A549 (cell line): ENCODE data around the gene SLC9B1. TPM values are rescaled to one million over a fixed set of nuclear protein-coding genes. Genes with fewer than 3 reads are reported as not detected.
"Not testable (repeated sequence)": the region's sequence is repeated elsewhere in the genome, so short reads cannot be mapped to it uniquely, and the experiment has no call there.

Experiments
- ATAC-seq, 2 experiments: fragments of 200-7000 bp in 1 of 2; fragments of >200 bp in 1 of 2; cut with Nextera tagmentation in 1 of 2; cut with Tn5 transposase in 1 of 2; 3 replicates each; pipeline versions ENCODE4 v1.8.0 to v1.9.1; 2018 to 2020; ENCODE audit warnings: mild to moderate bottlenecking in 1 of 2, moderate library complexity in 1 of 2
- CTCF ChIA-PET: fragments of 300-600 bp; sonication (Branson Sonifier 250); formaldehyde crosslinking; extraction: SDS; loops from one replicate; lab custom pipeline; 2021; ENCODE audit warnings: antibody characterized with exemption, inconsistent platforms; lab: Yijun Ruan, JAX
- POLR2A ChIA-PET: fragments of 350-600 bp; formaldehyde crosslinking; extraction: SDS; loops from one replicate; lab custom pipeline; 2021; ENCODE audit warnings: antibody characterized with exemption, inconsistent platforms; lab: Yijun Ruan, JAX
- DNase-seq, 2 experiments: peaks; one replicate each; pipeline versions ENCODE4 v3.0.0 to v3.0.0-alpha.2; 2011 to 2016; ENCODE audit warnings: low read depth in 1 of 2, low spot score in 1 of 2
- FAIRE-seq: peaks from 2 replicates; lab custom pipeline; 2011; peaks lifted over from hg19 to GRCh38; lab: Jason Lieb, UNC
- H3K27ac ChIP-seq, 2 experiments: fragments of >200 bp; sonication (Bioruptor Twin); formaldehyde crosslinking; 3 replicates each; pipeline ENCODE4 v1.5.1; 2016 to 2017
- H3K4me1 ChIP-seq: fragments of >200 bp; sonication (Bioruptor Twin); formaldehyde crosslinking; 3 replicates; pipeline ENCODE4 v1.6.1; 2016
- H3K4me2 ChIP-seq: fragments of >200 bp; sonication (Bioruptor Twin); formaldehyde crosslinking; 3 replicates; pipeline ENCODE4 v1.6.1; 2016
- H3K4me3 ChIP-seq: fragments of >200 bp; sonication (Bioruptor Twin); formaldehyde crosslinking; 3 replicates; pipeline ENCODE4 v1.5.1; 2016
- H3K9me3 ChIP-seq: fragments of >200 bp; sonication (Bioruptor Twin); formaldehyde crosslinking; 3 replicates; pipeline ENCODE4 v1.6.1; 2016
- CEBPB ChIP-seq, 2 experiments: fragments of >200 bp in 1 of 2; sonication (Bioruptor Twin) in 1 of 2; formaldehyde crosslinking in 1 of 2; IDR thresholded peaks; 2 replicates each; pipeline ENCODE4 v1.6.1; 2012 to 2016
- CHD2 ChIP-seq: fragments of 150-350 bp; IDR thresholded peaks from 2 replicates; pipeline ENCODE4 v1.6.1; 2014; ENCODE audit warnings: low read length; ENCODE audit not compliant: partially characterized antibody
- CTCF ChIP-seq: fragments of >200 bp; sonication (Bioruptor Twin); formaldehyde crosslinking; IDR thresholded peaks from 3 replicates; pipeline ENCODE4 v1.5.1; 2016
- EHF ChIP-seq: fragments of 250-450 bp; sonication (Bioruptor Pico); IDR thresholded peaks from 2 replicates; pipeline ENCODE4 v1.5.0; 2020; ENCODE audit warnings: mild to moderate bottlenecking
- KDM5A ChIP-seq: fragments of 200-600 bp; sonication (generic); IDR thresholded peaks from 2 replicates; pipeline ENCODE4 v1.6.1; 2016; ENCODE audit warnings: antibody characterized with exemption, mild to moderate bottlenecking
- MYC ChIP-seq: IDR thresholded peaks from 2 replicates; pipeline ENCODE4 v1.6.1; 2012; ENCODE audit warnings: mild to moderate bottlenecking, inconsistent platforms, low read length, improper control_type of control experiment, borderline replicate concordance
- RAD21 ChIP-seq, 2 experiments: fragments of >200 bp in 1 of 2; sonication (Bioruptor Twin) in 1 of 2; formaldehyde crosslinking in 1 of 2; IDR thresholded peaks in 1 of 2; conservative IDR thresholded peaks in 1 of 2; 2 replicates in 1 of 2; 3 replicates in 1 of 2; pipeline ENCODE4 v1.6.1; 2012 to 2018; ENCODE audit warnings: inconsistent platforms in 1 of 2
- RCOR1 ChIP-seq: fragments of 150-350 bp; IDR thresholded peaks from 2 replicates; pipeline ENCODE4 v1.6.1; 2014; ENCODE audit warnings: antibody characterized with exemption, low read length, low read depth
- RNF2 ChIP-seq: fragments of 200-600 bp; sonication (generic); IDR thresholded peaks from 2 replicates; pipeline ENCODE4 v1.6.1; 2016; ENCODE audit warnings: low read depth, mild to moderate bottlenecking, antibody characterized with exemption, moderate library complexity, borderline replicate concordance
- SREBF2 ChIP-seq: fragments of 450-650 bp; IDR thresholded peaks from 2 replicates; pipeline ENCODE4 v1.6.1; 2014; ENCODE audit warnings: mild to moderate bottlenecking, moderate library complexity
- ZSCAN20 ChIP-seq: fragments of 250-450 bp; sonication (Bioruptor Pico); IDR thresholded peaks from 2 replicates; pipeline ENCODE4 v1.8.0; 2022; ENCODE audit warnings: mild to moderate bottlenecking, moderate library complexity
- WGBS: methylation state at CpG from one replicate; pipeline ENCODE4 v1.1.6; 2017; ENCODE audit errors: missing lambda C conversion rate; 5-methylcytosine and 5-hydroxymethylcytosine counted together
- polyA plus RNA-seq, 4 experiments: library from polyadenylated mRNA; depleted of rRNA in 3 of 4; stranded (reverse); fragments of >200 nt; fragmentation: RNase III in 1 of 4; extraction: RNeasy Plus Mini Kit Qiagen cat#74134 plus additional on column Dnase treatment in 1 of 4; gene quantifications; 2 replicates in 3 of 4; 3 replicates in 1 of 4; pipeline ENCODE4 v1.2.3, GENCODE V29; 2011 to 2017
- TF ChIP-seq, protein P1 (sequence below): fragments of 200-600 bp; sonication (generic); IDR thresholded peaks from 2 replicates; pipeline ENCODE4 v1.6.1; 2016; ENCODE audit warnings: antibody characterized with exemption, mild to moderate bottlenecking, moderate library complexity
- TF ChIP-seq, protein P2 (sequence below): fragments of 250-450 bp; sonication (Bioruptor Pico); IDR thresholded peaks from 2 replicates; pipeline ENCODE4 v1.5.0; 2021; ENCODE audit warnings: mild to moderate bottlenecking, moderate library complexity, borderline replicate concordance

Gene SLC9B1
- polyA plus RNA-seq, 2 of the 4 experiments (the other 2 are of a cell fraction) = 0.09 to 0.39 TPM

DNA sequence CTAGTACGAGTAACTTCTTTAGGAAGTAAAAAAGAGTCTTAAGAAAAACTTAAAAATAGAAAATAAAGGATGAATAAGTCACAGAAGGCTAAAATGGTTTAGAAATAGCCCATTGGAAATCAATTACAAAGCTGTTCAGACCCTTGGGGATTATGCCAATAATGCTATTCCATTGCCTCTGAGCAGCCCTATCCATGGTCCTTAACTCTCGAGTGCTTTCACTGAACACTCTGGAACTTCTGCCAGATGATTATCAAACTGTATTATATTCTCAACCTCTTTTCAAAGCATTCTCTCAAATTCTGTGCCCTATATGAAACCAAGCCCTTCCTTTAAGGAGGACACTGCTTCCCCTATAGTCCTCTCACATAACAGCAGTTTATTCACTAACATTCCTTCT, 17.0 kb downstream of the SLC9B1 start:
- POLR2A ChIA-PET = no interaction called here
- FAIRE-seq (no peak), DNase-seq (no peak), ATAC-seq (no peak)
- Histone ChIP-seq H3K4me3 (no peak overlapping the region), H3K4me1 (no peaks in the 10 kb centered on the region), H3K9me3 (no peaks in the 10 kb centered on the region), H3K27ac (no peak overlapping the region), H3K4me2 (no peak overlapping the region)
- TF ChIP-seq, protein P1, sequence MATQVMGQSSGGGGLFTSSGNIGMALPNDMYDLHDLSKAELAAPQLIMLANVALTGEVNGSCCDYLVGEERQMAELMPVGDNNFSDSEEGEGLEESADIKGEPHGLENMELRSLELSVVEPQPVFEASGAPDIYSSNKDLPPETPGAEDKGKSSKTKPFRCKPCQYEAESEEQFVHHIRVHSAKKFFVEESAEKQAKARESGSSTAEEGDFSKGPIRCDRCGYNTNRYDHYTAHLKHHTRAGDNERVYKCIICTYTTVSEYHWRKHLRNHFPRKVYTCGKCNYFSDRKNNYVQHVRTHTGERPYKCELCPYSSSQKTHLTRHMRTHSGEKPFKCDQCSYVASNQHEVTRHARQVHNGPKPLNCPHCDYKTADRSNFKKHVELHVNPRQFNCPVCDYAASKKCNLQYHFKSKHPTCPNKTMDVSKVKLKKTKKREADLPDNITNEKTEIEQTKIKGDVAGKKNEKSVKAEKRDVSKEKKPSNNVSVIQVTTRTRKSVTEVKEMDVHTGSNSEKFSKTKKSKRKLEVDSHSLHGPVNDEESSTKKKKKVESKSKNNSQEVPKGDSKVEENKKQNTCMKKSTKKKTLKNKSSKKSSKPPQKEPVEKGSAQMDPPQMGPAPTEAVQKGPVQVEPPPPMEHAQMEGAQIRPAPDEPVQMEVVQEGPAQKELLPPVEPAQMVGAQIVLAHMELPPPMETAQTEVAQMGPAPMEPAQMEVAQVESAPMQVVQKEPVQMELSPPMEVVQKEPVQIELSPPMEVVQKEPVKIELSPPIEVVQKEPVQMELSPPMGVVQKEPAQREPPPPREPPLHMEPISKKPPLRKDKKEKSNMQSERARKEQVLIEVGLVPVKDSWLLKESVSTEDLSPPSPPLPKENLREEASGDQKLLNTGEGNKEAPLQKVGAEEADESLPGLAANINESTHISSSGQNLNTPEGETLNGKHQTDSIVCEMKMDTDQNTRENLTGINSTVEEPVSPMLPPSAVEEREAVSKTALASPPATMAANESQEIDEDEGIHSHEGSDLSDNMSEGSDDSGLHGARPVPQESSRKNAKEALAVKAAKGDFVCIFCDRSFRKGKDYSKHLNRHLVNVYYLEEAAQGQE = peak; percentile 68; the same call in 1 of the 2 replicates
- TF ChIP-seq SREBF2 = no peak
- 27% methylated on average over 2 of the region's 2 CpGs for WGBS
- CTCF ChIA-PET = interaction anchor here (1.0 to 1.7 kb wide), 2 partner anchors 382 to 553 kb away, joined by 3 to 5 read pairs; no protein-coding TSS in a partner anchor

DNA sequence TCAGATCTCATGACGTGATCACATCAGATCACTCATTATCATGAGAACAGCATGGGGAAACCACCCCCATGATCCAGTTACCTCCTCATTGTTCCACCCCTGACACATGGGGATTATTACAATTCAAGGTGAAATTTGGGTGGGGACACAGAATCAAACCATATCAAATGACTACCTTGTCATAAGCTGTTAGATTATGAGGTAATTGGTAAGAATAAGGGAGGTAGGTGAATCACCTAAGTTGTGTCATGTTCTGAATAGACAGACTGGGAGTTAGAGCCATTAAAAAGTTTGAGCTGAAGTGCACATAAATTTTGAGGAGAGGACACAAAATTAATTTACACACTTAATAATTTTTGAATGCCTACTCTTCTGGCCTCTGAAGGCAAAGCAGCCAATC, 24.7 kb downstream of the SLC9B1 start:
- ChIA-PET POLR2A (no interaction called here), CTCF (no interaction called here)
- WGBS = 83% methylated on average over 1 of the region's 1 CpG
- Histone ChIP-seq H3K9me3 (no peaks in the 10 kb centered on the region), H3K4me3 (no peak overlapping the region), H3K27ac (no peak overlapping the region), H3K4me1 (no peaks in the 10 kb centered on the region), H3K4me2 (no peak overlapping the region)
- no peak for ATAC-seq
- DNase-seq = no peak
- no peak for FAIRE-seq
- TF ChIP-seq RAD21 (conservative IDR thresholded peaks at IDR 0.05 in 1 of 2, IDR thresholded peaks at IDR 0.05 in 1 of 2) (no peak), MYC (no peak), RNF2 (no peak), CHD2 (no peak), EHF (CRISPR knock-in tag) (no peak), CTCF (no peak), SREBF2 (no peak), ZSCAN20 (CRISPR knock-in tag) (no peak), CEBPB (IDR thresholded peaks at IDR 0.05) (no peak), RCOR1 (no peak), KDM5A (no peak)
- TF ChIP-seq, protein P2, sequence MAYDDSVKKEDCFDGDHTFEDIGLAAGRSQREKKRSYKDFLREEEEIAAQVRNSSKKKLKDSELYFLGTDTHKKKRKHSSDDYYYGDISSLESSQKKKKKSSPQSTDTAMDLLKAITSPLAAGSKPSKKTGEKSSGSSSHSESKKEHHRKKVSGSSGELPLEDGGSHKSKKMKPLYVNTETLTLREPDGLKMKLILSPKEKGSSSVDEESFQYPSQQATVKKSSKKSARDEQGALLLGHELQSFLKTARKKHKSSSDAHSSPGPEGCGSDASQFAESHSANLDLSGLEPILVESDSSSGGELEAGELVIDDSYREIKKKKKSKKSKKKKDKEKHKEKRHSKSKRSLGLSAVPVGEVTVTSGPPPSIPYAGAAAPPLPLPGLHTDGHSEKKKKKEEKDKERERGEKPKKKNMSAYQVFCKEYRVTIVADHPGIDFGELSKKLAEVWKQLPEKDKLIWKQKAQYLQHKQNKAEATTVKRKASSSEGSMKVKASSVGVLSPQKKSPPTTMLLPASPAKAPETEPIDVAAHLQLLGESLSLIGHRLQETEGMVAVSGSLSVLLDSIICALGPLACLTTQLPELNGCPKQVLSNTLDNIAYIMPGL (CRISPR knock-in tag) = no peak

DNA sequence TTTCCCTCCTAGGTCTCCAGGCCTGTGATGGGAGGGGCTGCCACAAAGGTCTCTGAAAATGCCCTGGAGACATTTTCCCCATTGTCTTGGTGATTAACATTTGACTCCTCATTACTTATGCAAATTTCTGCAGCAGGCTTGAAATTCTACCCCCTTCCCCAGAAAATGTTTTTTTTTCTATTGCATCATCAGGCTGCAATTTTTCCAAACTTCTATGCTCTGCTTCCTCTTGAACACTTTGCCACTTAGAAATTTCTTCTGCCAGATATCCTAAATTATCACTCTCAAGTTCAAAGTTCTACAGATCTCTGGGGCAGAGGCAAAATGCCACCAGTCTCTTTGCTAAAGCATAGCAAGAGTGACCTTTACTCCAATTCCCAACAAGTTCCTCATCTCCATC, 25.5 kb downstream of the SLC9B1 start:
- POLR2A ChIA-PET, FAIRE-seq, H3K9me3 ChIP-seq, ATAC-seq, H3K4me2 ChIP-seq, DNase-seq, H3K4me1 ChIP-seq, H3K4me3 ChIP-seq, H3K27ac ChIP-seq: not testable (repeated sequence)
- CTCF ChIA-PET = interaction anchor here (2.3 kb wide), 1 partner anchor 373 kb away, joined by 5 read pairs; no protein-coding TSS in a partner anchor
